G401.6 (cell line): ENCODE measurements around the gene KIF1B.
A peak's percentile ranks its signal among the peaks of the same experiment; 100 is the strongest.

Source experiments
- FAIRE-seq: peaks from 2 replicates; lab custom pipeline; 2012; peaks lifted over from hg19 to GRCh38; lab: Jason Lieb, UNC

KIF1B gene

DNA sequence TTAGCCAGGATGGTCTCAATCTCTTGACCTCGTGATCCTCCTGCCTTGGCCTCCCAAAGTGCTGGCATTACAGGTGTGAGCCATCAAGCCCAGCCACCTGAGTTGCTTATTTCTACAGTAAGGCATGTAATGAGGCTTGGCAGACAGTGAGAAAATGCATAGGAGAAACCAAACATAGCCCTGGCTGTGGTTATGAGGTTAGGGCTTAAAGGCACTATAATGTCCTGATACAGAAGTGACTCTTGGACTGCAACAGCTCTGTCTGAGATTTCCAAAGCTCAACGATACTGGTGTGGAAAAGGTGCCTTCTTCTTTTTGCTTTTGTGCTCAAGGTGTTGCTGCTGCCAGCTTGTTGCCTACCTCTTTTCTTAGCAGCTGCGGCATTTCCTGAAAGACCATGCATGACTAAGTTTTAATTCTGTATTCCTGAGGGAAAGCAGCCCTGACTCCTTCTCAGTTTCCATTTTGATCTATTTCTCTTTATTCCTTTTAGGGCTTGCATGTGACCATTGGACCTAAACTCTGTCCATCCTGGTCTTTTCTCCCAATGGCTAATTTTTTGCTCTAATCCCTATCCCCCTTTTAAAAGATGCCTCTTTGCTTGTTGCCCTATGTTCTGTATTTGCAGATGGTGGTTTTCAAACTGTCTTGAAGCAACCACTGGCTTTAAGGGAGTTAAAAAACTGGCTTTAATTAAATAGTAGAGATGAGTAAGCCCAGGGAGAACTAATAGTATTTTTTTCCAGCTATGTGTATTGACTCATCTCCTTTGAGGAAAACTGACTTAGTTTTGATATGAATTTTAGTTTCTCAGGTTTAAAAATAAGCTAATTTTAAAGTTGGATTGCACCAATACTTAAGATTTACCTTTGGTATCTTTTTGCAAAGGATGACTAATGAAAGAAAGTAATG is 70.3 kb downstream of the KIF1B start:
- FAIRE-seq: no peak

GRCh38 chr1:10283318-10283984 is 73.1 kb downstream of the KIF1B start:
- no peak for FAIRE-seq

GRCh38 chr1:10286244-10286643 is 75.9 kb downstream of the KIF1B start:
- no peak for FAIRE-seq

- FAIRE-seq: no peak
Observed at GRCh38 chr1:10287023-10287645, 76.8 kb downstream of the KIF1B start.

- no peak for FAIRE-seq
Observed at GRCh38 chr1:10288029-10288615, 77.8 kb downstream of the KIF1B start.

DNA sequence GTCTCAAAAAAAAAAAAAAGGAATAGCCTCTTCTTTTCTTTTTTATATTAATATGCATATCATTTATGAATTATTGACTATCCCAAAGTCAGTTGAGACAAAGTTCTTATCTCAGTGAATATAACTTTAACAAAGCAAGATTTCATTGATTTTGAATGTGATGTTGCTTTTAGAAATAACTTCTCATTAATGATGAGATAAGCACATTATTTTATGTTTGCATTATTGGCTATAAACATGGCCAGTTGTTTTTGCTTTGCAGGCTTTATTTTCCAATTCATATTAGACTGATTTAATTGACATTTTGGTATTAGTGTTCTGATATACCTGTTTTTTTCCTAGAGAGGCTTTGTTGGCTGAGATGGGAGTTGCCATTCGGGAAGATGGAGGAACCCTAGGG is 81.3 kb downstream of the KIF1B start:
- peak; percentile 23 for FAIRE-seq

DNA sequence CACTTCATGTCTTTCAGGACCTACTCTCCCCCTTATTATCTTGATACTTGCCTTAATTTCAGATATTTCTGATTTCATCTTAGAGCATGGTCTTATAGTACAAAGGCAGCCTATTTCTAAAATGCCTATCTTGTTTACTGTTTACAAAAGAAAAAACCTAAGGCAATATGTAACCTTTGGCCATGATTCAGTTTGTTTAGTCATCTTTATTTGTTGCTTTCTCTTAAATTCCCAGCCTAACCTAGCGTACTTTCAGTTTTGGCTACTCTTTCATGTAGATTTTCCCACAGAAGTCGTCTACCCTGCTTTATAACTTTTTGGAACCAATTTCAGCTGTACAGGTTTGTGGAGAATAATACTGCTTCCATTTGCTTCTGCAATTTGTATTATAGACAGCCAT is 81.8 kb downstream of the KIF1B start:
- no peak for FAIRE-seq

GRCh38 chr1:10295481-10296085 is 85.2 kb downstream of the KIF1B start:
- no peak for FAIRE-seq

DNA sequence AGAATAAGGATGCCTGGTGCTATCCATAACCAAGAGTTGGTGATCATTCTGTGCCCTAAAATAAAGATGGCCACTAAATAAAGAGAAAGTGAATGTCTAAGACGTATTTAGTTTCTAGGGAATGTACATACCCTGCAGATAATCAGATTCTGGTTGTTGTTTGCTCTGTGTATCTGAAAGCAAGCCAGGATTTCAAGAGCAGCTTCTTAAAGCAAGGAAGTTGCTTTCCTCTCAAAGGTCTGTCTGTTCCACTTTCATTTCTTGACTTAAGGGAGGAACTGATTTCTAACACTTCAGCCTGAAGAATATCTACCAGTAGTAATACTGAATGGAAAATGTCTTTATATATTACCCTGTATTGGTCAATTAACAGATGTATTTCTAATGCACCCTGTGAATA is 88.8 kb downstream of the KIF1B start:
- peak; percentile 39 for FAIRE-seq

DNA sequence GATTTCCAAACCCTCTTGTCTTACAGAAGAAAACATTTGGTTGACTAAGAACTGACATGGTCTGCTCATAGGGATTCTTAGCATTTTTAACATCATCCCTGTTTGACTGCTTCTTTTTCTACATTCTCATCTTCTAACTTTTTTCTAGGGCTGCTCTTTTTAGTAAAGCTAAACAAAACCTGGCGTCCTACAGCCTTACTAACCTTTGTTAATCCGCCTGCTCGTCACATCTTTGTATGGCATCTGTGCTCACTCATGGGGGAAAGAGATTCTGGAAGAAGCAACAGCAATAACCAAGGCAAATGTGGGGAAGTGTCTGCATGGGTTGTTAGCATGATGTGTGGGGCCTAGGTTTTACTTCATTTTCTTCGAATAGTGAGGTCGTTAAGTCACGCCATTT is 92.0 kb downstream of the KIF1B start:
- FAIRE-seq: no peak

DNA sequence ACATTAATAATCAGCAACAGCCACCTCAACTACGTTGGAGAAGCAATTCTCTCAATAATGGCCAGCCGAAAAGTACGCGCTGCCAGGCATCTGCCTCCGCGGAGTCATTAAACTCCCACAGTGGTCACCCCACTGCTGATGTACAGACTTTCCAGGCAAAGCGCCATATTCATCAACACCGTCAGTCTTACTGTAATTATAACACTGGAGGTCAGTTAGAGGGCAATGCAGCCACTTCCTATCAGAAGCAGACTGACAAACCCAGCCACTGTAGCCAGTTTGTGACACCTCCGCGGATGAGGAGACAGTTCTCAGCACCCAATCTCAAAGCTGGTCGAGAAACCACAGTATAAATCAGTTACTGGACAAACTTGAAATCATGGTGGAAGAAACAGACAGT is 93.9 kb downstream of the KIF1B start:
- FAIRE-seq: no peak

DNA sequence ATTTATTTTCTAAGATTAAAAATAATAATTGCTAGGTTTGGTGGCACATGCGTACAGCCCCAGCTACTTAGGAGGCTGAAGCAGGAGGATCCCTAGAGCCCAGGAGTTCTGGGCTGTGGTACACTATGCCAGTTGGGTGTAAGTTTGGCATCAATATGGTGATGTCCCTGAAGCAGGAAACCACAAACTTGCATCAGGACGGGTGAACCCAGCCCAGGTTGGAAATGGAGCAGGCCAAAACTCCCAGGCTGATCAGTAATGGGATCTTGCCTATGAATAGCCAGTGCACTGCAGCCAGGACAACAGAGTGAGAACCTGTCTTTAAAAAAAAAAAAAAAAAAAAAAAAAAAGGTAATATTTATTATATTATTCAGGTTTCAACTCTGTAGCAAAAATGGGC is 96.1 kb downstream of the KIF1B start:
- FAIRE-seq: no peak

DNA sequence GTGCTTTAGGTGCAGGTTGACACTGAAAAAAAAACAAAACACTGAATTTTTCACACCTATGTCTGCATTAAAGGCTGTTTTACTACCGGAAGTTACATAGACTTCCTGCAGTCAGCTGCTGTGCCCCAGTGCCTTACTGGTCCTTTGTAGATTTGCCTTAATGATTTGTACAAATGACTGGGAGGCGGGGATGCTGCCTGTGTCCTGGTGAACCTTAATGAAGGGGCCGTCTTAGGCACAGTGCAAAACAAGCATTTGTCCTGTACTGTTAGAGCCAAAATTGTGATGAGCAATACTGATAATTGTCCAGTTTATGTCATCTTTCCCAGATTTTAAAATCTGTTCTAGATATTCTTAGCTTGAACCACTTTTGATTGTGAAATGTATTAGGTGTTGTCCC is 97.6 kb downstream of the KIF1B start:
- no peak for FAIRE-seq

DNA sequence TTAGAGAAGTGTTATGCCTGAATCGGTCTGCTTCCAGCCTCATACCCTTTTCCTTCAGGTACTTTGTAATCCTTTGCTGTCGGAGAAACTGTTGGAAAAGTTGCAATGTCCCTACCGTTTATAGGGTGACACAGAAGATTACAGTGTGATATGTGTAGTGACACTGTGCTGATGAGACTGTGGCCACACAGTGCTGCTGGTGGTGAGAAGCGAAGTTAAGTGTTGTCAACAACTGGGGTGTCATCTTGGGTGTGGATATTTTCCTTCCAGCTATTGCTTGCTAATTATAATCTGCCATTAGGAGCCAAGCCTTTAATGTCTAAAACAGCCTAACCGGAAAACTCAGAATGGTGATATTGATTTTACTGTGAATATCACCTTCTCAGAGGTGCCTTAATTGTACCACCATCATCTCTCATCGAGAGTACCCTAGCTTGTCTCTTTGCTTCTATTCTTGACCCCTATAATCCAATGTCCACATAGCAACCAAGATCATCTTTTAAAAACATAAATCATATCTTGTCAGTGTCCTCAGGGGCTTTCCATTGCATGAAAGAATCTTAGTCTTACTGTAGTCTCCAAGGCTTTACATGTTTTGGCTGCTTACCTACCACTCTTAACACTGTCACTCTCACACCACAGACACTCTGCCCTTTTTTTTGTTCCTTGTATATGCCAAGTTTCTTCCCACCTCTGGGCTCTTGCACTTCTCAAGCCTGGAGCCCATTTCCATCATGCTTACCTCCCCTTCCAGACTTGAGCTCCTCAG is 99.1 kb downstream of the KIF1B start:
- FAIRE-seq: no peak

- no peak for FAIRE-seq
Observed at GRCh38 chr1:10316752-10317151, 106.4 kb downstream of the KIF1B start.

GRCh38 chr1:10319750-10320149 is 109.4 kb downstream of the KIF1B start:
- peak; percentile 13 for FAIRE-seq

DNA sequence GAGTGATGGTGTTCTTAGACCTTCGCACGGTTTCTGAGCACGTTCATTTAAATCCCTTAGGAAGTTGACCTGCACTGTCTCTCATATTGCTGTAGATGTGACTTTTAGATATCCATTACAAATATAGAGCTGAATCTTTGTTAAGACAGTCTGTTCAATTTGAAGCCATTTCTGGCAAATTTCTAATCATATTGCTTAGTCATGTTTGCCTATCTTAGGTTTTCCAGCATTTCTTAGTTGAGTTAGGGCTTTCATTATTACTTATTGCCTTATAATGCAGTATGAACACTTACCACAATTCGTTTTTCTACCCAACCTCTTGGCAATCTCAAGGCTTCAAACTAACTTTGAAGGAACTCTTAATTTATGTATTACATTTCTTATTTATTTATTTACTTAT is 110.0 kb downstream of the KIF1B start:
- no peak for FAIRE-seq

DNA sequence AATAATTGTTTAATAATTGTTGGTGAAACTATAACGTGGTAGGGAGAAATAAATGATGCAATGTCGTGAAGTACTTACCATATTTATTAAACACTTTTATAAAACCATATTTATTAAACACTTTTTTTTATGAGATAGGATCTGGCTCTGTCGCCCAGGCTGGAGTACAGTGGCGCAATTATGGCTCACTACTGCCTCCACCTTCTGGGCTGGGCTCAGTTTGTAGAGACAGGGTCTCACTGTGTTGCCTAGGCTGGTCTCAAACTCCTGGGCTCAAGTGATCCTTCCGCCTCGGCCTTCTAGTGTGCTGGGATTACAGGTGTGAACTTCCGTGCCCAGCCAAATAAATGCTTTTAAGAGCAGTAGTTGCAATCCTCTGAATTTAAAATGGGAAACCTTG is 112.5 kb downstream of the KIF1B start:
- no peak for FAIRE-seq

DNA sequence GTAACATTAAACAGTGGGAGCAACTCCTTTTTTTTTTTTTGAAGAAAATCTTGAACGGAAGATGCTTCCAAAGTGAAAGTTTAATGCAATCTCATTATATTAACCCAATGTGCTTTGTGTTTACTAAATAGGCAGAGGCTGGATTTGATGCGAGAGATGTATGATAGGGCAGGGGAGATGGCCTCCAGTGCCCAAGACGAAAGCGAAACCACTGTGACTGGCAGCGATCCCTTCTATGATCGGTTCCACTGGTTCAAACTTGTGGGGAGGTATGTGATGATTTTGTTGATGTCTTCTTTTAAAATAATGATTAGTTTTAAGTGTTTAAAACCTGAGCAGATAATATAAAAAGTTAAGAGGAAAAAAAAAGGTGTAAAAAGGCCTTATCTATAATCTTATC is 114.3 kb downstream of the KIF1B start:
- FAIRE-seq: no peak

DNA sequence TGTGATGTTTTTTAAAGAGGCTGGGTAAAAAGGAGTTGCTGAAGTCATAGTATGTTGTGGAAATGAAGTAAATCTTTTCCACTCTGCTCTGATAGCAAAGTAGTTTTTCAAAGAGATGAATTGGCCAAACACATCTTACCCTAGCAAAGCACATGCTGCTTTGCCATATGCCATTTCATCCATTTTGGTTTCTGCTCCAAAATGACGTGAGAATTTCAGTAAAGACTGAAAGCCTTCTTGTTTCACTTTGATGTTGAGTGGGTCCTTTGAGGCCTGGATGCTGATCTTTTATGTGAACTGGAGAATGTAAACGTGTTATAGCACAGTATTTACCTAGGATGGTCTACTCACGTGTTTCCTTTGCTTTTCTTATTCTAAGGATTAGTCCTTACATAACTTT is 115.2 kb downstream of the KIF1B start:
- FAIRE-seq: no peak

DNA sequence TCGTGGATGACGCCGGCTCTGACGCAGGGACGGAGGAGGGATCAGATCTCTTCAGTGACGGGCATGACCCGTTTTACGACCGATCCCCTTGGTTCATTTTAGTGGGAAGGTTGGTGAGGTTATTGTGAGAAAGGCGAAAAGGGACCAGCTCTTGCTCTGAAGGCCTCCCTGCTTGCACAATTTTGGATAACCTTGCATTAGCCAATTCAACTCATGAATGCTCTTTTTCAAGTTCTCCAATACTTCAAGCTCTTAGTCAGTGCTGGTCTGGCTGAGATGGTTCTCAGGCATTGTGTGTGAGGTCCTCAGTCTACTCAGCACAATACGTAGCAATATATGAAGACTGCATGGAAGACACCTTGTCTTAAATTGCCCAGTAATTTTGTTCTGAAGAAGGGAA is 115.9 kb downstream of the KIF1B start:
- no peak for FAIRE-seq
